HEK293 (cell line): Measurements from ENCODE around the gene PIP5K1C.

Experiments used
- KLF1 ChIP-seq: fragments of 450-650 bp; formaldehyde crosslinking; IDR thresholded peaks from 2 replicates; pipeline ENCODE4 v1.5.1; 2016; ENCODE audit warnings: missing biosample characterization, missing genetic modification characterization
- KLF10 ChIP-seq: fragments of 450-650 bp; IDR thresholded peaks from 2 replicates; pipeline ENCODE4 v1.5.1; 2018; ENCODE audit warnings: missing biosample characterization, mild to moderate bottlenecking, missing genetic modification characterization
- KLF16 ChIP-seq: fragments of 450-650 bp; formaldehyde crosslinking; IDR thresholded peaks from 2 replicates; pipeline ENCODE4 v1.5.1; 2017; ENCODE audit warnings: missing biosample characterization, missing genetic modification characterization
- KLF9 ChIP-seq: fragments of 450-650 bp; formaldehyde crosslinking; IDR thresholded peaks from 2 replicates; pipeline ENCODE4 v1.5.1; 2016; ENCODE audit warnings: missing biosample characterization, missing genetic modification characterization, low read depth
- SP3 ChIP-seq: fragments of 450-650 bp; formaldehyde crosslinking; IDR thresholded peaks from 2 replicates; pipeline ENCODE4 v1.5.1; 2016; ENCODE audit warnings: missing biosample characterization, missing genetic modification characterization
- TRIM28 ChIP-seq: IDR thresholded peaks from 2 replicates; pipeline ENCODE4 v1.6.1; 2011; ENCODE audit warnings: low read length, control low read depth, borderline replicate concordance
- ZEB2 ChIP-seq: fragments of 450-650 bp; formaldehyde crosslinking; IDR thresholded peaks from 2 replicates; pipeline ENCODE4 v1.5.1; 2016; ENCODE audit warnings: missing biosample characterization, missing genetic modification characterization
- ZFP69B ChIP-seq: fragments of 450-650 bp; formaldehyde crosslinking; IDR thresholded peaks from 2 replicates; pipeline ENCODE4 v1.5.1; 2016; ENCODE audit warnings: missing biosample characterization, missing genetic modification characterization
- ZNF132 ChIP-seq: fragments of 450-650 bp; formaldehyde crosslinking; IDR thresholded peaks from 2 replicates; pipeline ENCODE4 v1.5.1; 2017; ENCODE audit warnings: missing biosample characterization, missing genetic modification characterization, borderline replicate concordance
- ZNF169 ChIP-seq: fragments of 450-650 bp; formaldehyde crosslinking; IDR thresholded peaks from 2 replicates; pipeline ENCODE4 v1.5.1; 2016; ENCODE audit warnings: missing biosample characterization, missing genetic modification characterization
- ZNF175 ChIP-seq: fragments of 450-650 bp; formaldehyde crosslinking; IDR thresholded peaks from 2 replicates; pipeline ENCODE4 v1.5.1; 2016; ENCODE audit warnings: missing biosample characterization, missing genetic modification characterization
- ZNF473 ChIP-seq: fragments of 450-650 bp; formaldehyde crosslinking; IDR thresholded peaks from 2 replicates; pipeline ENCODE4 v1.5.1; 2017; ENCODE audit warnings: missing biosample characterization, missing genetic modification characterization
- ZNF514 ChIP-seq: fragments of 450-650 bp; formaldehyde crosslinking; IDR thresholded peaks from 2 replicates; pipeline ENCODE4 v1.5.1; 2016; ENCODE audit warnings: missing biosample characterization, missing genetic modification characterization
- ZNF558 ChIP-seq: fragments of 450-650 bp; formaldehyde crosslinking; IDR thresholded peaks from 2 replicates; pipeline ENCODE4 v1.5.1; 2016; ENCODE audit warnings: missing biosample characterization, missing genetic modification characterization
- ZNF600 ChIP-seq: fragments of 450-650 bp; formaldehyde crosslinking; IDR thresholded peaks from 2 replicates; pipeline ENCODE4 v1.5.1; 2016; ENCODE audit warnings: missing biosample characterization, missing genetic modification characterization
- ZNF664 ChIP-seq: fragments of 450-650 bp; formaldehyde crosslinking; IDR thresholded peaks from 2 replicates; pipeline ENCODE4 v1.5.1; 2016; ENCODE audit warnings: missing biosample characterization, missing genetic modification characterization
- ZSCAN16 ChIP-seq: fragments of 450-650 bp; formaldehyde crosslinking; IDR thresholded peaks from 2 replicates; pipeline ENCODE4 v1.5.1; 2016; ENCODE audit warnings: missing biosample characterization, missing genetic modification characterization
- ZSCAN30 ChIP-seq: fragments of 450-650 bp; IDR thresholded peaks from 2 replicates; pipeline ENCODE4 v1.5.1; 2018; ENCODE audit warnings: missing biosample characterization, mild to moderate bottlenecking, missing genetic modification characterization, moderate library complexity
- TF ChIP-seq, protein P1 (sequence below): fragments of 450-650 bp; formaldehyde crosslinking; IDR thresholded peaks from 2 replicates; pipeline ENCODE4 v1.5.1; 2016; ENCODE audit warnings: missing biosample characterization, missing genetic modification characterization
- TF ChIP-seq, protein P2 (sequence below): fragments of 450-650 bp; formaldehyde crosslinking; IDR thresholded peaks from 2 replicates; pipeline ENCODE4 v1.5.1; 2016; ENCODE audit warnings: missing biosample characterization, missing genetic modification characterization
- TF ChIP-seq, protein P3 (sequence below): fragments of 450-650 bp; formaldehyde crosslinking; IDR thresholded peaks from 2 replicates; pipeline ENCODE4 v1.5.1; 2016; ENCODE audit warnings: missing biosample characterization, missing genetic modification characterization, borderline replicate concordance
- TF ChIP-seq, protein P4 (sequence below): fragments of 450-650 bp; formaldehyde crosslinking; IDR thresholded peaks from 2 replicates; pipeline ENCODE4 v1.5.1; 2016; ENCODE audit warnings: missing biosample characterization, missing genetic modification characterization
- TF ChIP-seq, protein P5 (sequence below): fragments of 450-650 bp; formaldehyde crosslinking; IDR thresholded peaks from 2 replicates; pipeline ENCODE4 v1.5.1; 2016; ENCODE audit warnings: missing biosample characterization, missing genetic modification characterization
- TF ChIP-seq, protein P6 (sequence below): fragments of 450-650 bp; formaldehyde crosslinking; IDR thresholded peaks from 2 replicates; pipeline ENCODE4 v1.5.1; 2017; ENCODE audit warnings: missing biosample characterization, missing genetic modification characterization
- TF ChIP-seq, protein P7 (sequence below): fragments of 450-650 bp; formaldehyde crosslinking; IDR thresholded peaks from 2 replicates; pipeline ENCODE4 v1.5.1; 2017; ENCODE audit warnings: missing biosample characterization, missing genetic modification characterization
- TF ChIP-seq, protein P8 (sequence below): fragments of 450-650 bp; formaldehyde crosslinking; IDR thresholded peaks from 2 replicates; pipeline ENCODE4 v1.5.1; 2016; ENCODE audit warnings: missing biosample characterization, missing genetic modification characterization

Gene PIP5K1C

DNA sequence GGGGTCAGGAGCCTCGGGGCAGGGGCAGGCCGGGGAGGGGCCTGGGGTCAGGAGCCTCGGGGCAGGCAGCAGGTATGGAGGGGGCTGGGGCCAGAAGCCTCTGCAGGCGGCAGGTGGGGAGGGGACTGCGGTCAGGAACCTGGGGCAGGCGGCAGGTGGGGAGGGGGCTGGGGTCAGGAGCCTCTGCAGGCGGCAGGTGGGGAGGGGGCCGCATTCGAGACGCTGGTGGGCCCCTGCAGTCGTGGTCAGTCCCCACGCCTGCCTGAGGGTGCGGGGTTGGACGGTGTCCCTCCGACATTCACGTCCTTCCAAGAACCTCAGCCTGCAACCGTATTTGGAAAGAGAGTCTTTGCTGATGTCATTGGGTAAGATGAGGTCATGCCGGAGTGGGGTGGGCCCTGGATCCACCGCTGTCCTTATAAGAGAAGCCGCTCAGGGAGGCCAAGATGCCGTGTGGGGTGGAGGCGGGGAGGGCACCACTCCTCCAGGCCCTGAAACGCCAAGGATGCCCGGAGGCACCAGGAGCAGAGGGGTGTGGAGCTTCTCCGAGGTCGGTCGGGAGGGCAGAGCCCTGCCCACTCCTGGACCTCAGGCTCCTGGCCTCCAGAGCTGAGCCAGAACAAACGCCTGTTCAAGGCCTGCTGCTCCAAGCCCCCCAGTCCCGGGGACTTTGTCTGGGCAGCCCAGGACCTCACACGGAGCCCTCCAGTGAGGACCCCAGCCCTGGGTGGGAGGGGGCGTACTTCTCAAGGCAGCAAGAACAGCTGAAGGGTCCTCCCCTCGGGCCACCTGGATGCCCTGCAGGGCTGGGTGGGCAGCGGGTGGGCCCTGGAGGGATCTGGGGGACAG lies 30.1 kb downstream of the PIP5K1C start (continued):
- TF ChIP-seq, protein P1, sequence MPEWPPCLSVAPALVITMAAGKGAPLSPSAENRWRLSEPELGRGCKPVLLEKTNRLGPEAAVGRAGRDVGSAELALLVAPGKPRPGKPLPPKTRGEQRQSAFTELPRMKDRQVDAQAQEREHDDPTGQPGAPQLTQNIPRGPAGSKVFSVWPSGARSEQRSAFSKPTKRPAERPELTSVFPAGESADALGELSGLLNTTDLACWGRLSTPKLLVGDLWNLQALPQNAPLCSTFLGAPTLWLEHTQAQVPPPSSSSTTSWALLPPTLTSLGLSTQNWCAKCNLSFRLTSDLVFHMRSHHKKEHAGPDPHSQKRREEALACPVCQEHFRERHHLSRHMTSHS, result no peak
- no peak for TF ChIP-seq ZNF514 (tag by site-specific recombination)
- no peak for TF ChIP-seq ZNF664 (tag by site-specific recombination)
- TF ChIP-seq ZSCAN16 (tag by site-specific recombination), result no peak
- peak; percentile 74 for TF ChIP-seq ZNF600 (tag by site-specific recombination)
- TF ChIP-seq ZNF132 (tag by site-specific recombination), result no peak
- TF ChIP-seq ZNF473, result no peak
- TF ChIP-seq, protein P2, sequence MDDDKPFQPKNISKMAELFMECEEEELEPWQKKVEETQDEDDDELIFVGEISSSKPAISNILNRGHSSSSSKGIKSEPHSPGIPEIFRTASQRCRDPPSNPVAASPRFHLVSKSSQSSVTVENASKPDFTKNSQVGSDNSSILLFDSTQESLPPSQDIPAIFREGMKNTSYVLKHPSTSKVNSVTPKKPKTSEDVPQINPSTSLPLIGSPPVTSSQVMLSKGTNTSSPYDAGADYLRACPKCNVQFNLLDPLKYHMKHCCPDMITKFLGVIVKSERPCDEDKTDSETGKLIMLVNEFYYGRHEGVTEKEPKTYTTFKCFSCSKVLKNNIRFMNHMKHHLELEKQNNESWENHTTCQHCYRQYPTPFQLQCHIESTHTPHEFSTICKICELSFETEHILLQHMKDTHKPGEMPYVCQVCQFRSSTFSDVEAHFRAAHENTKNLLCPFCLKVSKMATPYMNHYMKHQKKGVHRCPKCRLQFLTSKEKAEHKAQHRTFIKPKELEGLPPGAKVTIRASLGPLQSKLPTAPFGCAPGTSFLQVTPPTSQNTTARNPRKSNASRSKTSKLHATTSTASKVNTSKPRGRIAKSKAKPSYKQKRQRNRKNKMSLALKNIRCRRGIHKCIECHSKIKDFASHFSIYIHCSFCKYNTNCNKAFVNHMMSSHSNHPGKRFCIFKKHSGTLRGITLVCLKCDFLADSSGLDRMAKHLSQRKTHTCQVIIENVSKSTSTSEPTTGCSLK (tag by site-specific recombination), result no peak
- TF ChIP-seq ZSCAN30 (tag by site-specific recombination), result no peak
- peak; percentile 96 for TF ChIP-seq ZFP69B
- no peak; the same call in 1 of the 2 replicates for TF ChIP-seq KLF10 (tag by site-specific recombination)
- TF ChIP-seq, protein P3, sequence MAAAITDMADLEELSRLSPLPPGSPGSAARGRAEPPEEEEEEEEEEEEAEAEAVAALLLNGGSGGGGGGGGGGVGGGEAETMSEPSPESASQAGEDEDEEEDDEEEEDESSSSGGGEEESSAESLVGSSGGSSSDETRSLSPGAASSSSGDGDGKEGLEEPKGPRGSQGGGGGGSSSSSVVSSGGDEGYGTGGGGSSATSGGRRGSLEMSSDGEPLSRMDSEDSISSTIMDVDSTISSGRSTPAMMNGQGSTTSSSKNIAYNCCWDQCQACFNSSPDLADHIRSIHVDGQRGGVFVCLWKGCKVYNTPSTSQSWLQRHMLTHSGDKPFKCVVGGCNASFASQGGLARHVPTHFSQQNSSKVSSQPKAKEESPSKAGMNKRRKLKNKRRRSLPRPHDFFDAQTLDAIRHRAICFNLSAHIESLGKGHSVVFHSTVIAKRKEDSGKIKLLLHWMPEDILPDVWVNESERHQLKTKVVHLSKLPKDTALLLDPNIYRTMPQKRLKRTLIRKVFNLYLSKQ, result no peak
- TF ChIP-seq ZNF175 (tag by site-specific recombination), result no peak
- 0 out of 2 replicates have a peak, but pooled peaks have one; percentile 43 for TF ChIP-seq KLF9 (tag by site-specific recombination)
- TF ChIP-seq ZEB2 (tag by site-specific recombination), result peak; percentile 53; the same call in 1 of the 2 replicates
- TF ChIP-seq, protein P4, sequence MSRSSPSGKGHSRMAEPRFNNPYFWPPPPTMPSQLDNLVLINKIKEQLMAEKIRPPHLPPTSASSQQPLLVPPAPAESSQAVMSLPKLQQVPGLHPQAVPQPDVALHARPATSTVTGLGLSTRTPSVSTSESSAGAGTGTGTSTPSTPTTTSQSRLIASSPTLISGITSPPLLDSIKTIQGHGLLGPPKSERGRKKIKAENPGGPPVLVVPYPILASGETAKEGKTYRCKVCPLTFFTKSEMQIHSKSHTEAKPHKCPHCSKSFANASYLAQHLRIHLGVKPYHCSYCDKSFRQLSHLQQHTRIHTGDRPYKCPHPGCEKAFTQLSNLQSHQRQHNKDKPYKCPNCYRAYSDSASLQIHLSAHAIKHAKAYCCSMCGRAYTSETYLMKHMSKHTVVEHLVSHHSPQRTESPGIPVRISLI (tag by site-specific recombination), result no peak
- TF ChIP-seq, protein P5, sequence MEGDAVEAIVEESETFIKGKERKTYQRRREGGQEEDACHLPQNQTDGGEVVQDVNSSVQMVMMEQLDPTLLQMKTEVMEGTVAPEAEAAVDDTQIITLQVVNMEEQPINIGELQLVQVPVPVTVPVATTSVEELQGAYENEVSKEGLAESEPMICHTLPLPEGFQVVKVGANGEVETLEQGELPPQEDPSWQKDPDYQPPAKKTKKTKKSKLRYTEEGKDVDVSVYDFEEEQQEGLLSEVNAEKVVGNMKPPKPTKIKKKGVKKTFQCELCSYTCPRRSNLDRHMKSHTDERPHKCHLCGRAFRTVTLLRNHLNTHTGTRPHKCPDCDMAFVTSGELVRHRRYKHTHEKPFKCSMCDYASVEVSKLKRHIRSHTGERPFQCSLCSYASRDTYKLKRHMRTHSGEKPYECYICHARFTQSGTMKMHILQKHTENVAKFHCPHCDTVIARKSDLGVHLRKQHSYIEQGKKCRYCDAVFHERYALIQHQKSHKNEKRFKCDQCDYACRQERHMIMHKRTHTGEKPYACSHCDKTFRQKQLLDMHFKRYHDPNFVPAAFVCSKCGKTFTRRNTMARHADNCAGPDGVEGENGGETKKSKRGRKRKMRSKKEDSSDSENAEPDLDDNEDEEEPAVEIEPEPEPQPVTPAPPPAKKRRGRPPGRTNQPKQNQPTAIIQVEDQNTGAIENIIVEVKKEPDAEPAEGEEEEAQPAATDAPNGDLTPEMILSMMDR, result no peak
- peak; percentile 53; the same call in 1 of the 2 replicates for TF ChIP-seq KLF16 (tag by site-specific recombination)
- TF ChIP-seq, protein P6, sequence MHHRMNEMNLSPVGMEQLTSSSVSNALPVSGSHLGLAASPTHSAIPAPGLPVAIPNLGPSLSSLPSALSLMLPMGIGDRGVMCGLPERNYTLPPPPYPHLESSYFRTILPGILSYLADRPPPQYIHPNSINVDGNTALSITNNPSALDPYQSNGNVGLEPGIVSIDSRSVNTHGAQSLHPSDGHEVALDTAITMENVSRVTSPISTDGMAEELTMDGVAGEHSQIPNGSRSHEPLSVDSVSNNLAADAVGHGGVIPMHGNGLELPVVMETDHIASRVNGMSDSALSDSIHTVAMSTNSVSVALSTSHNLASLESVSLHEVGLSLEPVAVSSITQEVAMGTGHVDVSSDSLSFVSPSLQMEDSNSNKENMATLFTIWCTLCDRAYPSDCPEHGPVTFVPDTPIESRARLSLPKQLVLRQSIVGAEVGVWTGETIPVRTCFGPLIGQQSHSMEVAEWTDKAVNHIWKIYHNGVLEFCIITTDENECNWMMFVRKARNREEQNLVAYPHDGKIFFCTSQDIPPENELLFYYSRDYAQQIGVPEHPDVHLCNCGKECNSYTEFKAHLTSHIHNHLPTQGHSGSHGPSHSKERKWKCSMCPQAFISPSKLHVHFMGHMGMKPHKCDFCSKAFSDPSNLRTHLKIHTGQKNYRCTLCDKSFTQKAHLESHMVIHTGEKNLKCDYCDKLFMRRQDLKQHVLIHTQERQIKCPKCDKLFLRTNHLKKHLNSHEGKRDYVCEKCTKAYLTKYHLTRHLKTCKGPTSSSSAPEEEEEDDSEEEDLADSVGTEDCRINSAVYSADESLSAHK (tag by site-specific recombination), result no peak
- TF ChIP-seq KLF1 (tag by site-specific recombination), result peak; percentile 74
- peak; percentile 40 for TF ChIP-seq SP3 (tag by site-specific recombination)
- no peak for TF ChIP-seq TRIM28
- TF ChIP-seq, protein P7, sequence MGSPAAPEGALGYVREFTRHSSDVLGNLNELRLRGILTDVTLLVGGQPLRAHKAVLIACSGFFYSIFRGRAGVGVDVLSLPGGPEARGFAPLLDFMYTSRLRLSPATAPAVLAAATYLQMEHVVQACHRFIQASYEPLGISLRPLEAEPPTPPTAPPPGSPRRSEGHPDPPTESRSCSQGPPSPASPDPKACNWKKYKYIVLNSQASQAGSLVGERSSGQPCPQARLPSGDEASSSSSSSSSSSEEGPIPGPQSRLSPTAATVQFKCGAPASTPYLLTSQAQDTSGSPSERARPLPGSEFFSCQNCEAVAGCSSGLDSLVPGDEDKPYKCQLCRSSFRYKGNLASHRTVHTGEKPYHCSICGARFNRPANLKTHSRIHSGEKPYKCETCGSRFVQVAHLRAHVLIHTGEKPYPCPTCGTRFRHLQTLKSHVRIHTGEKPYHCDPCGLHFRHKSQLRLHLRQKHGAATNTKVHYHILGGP (tag by site-specific recombination), result no peak
- TF ChIP-seq ZNF558 (tag by site-specific recombination), result no peak
- TF ChIP-seq, protein P8, sequence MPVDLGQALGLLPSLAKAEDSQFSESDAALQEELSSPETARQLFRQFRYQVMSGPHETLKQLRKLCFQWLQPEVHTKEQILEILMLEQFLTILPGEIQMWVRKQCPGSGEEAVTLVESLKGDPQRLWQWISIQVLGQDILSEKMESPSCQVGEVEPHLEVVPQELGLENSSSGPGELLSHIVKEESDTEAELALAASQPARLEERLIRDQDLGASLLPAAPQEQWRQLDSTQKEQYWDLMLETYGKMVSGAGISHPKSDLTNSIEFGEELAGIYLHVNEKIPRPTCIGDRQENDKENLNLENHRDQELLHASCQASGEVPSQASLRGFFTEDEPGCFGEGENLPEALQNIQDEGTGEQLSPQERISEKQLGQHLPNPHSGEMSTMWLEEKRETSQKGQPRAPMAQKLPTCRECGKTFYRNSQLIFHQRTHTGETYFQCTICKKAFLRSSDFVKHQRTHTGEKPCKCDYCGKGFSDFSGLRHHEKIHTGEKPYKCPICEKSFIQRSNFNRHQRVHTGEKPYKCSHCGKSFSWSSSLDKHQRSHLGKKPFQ, result no peak
- no peak for TF ChIP-seq ZNF169 (tag by site-specific recombination)
